Measurements from ENCODE around the gene HMGB2.

DNA sequence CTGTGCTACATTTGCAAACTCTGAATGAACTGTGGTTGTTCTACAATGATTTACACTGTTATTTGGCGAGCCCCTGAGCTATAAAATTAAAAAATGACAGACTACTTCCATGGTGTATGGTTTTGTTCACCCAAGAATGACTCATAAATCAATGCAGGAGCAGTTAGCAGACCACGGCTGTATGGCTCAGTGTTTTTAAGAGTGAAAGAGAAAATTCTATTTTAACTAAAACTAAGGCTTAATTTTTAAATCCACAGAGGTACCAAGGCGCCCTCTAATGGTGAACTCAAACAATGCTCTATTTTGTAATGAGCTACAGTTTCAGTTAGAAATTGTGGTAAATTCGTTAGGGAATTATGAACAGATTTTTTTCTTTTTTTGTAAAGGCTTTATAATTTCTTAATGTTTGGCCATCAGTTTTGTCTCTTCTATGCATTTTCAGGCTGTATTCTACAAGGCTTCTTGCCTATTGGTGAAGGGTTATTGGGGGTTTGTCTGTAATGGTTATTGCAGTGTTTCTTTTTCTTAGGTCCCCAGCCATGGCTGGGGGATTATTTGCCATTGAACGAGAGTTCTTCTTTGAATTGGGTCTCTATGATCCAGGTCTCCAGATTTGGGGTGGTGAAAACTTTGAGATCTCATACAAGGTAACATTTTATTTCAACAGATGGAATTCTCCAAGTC is 32.5 kb downstream of the HMGB2 start:
- TF ChIP-seq, protein P1, sequence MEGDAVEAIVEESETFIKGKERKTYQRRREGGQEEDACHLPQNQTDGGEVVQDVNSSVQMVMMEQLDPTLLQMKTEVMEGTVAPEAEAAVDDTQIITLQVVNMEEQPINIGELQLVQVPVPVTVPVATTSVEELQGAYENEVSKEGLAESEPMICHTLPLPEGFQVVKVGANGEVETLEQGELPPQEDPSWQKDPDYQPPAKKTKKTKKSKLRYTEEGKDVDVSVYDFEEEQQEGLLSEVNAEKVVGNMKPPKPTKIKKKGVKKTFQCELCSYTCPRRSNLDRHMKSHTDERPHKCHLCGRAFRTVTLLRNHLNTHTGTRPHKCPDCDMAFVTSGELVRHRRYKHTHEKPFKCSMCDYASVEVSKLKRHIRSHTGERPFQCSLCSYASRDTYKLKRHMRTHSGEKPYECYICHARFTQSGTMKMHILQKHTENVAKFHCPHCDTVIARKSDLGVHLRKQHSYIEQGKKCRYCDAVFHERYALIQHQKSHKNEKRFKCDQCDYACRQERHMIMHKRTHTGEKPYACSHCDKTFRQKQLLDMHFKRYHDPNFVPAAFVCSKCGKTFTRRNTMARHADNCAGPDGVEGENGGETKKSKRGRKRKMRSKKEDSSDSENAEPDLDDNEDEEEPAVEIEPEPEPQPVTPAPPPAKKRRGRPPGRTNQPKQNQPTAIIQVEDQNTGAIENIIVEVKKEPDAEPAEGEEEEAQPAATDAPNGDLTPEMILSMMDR (IDR thresholded peaks at IDR 0.05; ENCODE audit: low read depth, low read length, poor library complexity, severe bottlenecking): peak; percentile 86
- no peak for TF ChIP-seq EZH2phosphoT487 (IDR thresholded peaks at IDR 0.05; ENCODE audit: borderline replicate concordance, low read length)
